Ishikawa (cell line): ENCODE data around the gene ABHD2.

Source experiments
- CEBPB ChIP-seq: IDR thresholded peaks from 2 replicates; pipeline ENCODE4 v1.6.1; 2012
- CREB1 ChIP-seq: IDR thresholded peaks from 2 replicates; pipeline ENCODE4 v1.6.1; 2012; ENCODE audit warnings: low read depth
- EGR1 ChIP-seq: IDR thresholded peaks from 2 replicates; pipeline ENCODE4 v1.6.1; 2012
- EP300 ChIP-seq: IDR thresholded peaks from 2 replicates; pipeline ENCODE4 v1.6.1; 2012; ENCODE audit warnings: borderline replicate concordance
- FOXM1 ChIP-seq: IDR thresholded peaks from 2 replicates; pipeline ENCODE4 v1.6.1; 2012; ENCODE audit warnings: low read depth, borderline replicate concordance
- NFIC ChIP-seq: IDR thresholded peaks from 2 replicates; pipeline ENCODE4 v1.6.1; 2012
- RAD21 ChIP-seq: IDR thresholded peaks from 2 replicates; pipeline ENCODE4 v1.6.1; 2012; ENCODE audit warnings: low read depth
- REST ChIP-seq: IDR thresholded peaks from 2 replicates; pipeline ENCODE4 v1.6.1; 2012; ENCODE audit warnings: low read depth, mild to moderate bottlenecking
- TAF1 ChIP-seq: IDR thresholded peaks from 2 replicates; pipeline ENCODE4 v1.6.1; 2012; ENCODE audit warnings: low read depth, mild to moderate bottlenecking
- TCF12 ChIP-seq: IDR thresholded peaks from 2 replicates; pipeline ENCODE4 v1.6.1; 2012; ENCODE audit warnings: low read depth
- TEAD4 ChIP-seq: IDR thresholded peaks from 2 replicates; pipeline ENCODE4 v1.6.1; 2012
- YY1 ChIP-seq: IDR thresholded peaks from 2 replicates; pipeline ENCODE4 v1.6.1; 2012; ENCODE audit warnings: low read depth
- ZBTB7A ChIP-seq: IDR thresholded peaks from 2 replicates; pipeline ENCODE4 v1.6.1; 2012; ENCODE audit warnings: low read depth
- TF ChIP-seq, protein P1 (sequence below): IDR thresholded peaks from 2 replicates; pipeline ENCODE4 v1.6.1; 2012
- TF ChIP-seq, protein P2 (sequence below): IDR thresholded peaks from 2 replicates; pipeline ENCODE4 v1.6.1; 2012

Gene ABHD2

GRCh38 chr15:89140595-89140994, 52.3 kb downstream of the ABHD2 start:
- TF ChIP-seq RAD21 (no peak), EGR1 (no peak), FOXM1 (no peak), TEAD4 (no peak), NFIC (no peak), EP300 (no peak), TCF12 (no peak), TAF1 (no peak)
- TF ChIP-seq, protein P1, sequence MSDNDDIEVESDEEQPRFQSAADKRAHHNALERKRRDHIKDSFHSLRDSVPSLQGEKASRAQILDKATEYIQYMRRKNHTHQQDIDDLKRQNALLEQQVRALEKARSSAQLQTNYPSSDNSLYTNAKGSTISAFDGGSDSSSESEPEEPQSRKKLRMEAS: no peak
- TF ChIP-seq, protein P2, sequence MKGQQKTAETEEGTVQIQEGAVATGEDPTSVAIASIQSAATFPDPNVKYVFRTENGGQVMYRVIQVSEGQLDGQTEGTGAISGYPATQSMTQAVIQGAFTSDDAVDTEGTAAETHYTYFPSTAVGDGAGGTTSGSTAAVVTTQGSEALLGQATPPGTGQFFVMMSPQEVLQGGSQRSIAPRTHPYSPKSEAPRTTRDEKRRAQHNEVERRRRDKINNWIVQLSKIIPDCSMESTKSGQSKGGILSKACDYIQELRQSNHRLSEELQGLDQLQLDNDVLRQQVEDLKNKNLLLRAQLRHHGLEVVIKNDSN: no peak

DNA sequence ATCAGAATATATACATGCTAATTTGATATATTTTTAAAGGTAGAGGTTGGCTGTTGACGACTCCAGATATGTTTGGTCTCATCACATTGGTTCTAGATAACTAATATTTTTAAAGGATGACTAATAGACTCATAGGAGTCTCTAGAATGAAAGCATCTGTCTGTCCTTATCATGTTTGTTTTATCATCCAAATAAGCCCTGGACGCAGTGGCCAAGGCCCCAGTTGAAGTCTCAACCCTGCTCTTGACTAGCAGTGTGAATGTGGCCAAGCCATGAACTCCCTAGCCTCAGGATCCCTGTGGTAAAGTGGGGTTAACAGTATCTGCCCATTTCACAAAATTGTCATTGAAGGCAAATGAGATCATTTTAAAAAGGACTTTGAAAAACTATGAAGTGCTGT, 53.6 kb downstream of the ABHD2 start:
- no peak for TF ChIP-seq TEAD4
- no peak for TF ChIP-seq RAD21
- no peak for TF ChIP-seq REST
- TF ChIP-seq, protein P1: no peak
- TF ChIP-seq CEBPB: no peak
- no peak for TF ChIP-seq YY1
- no peak for TF ChIP-seq TCF12
- TF ChIP-seq FOXM1: no peak
- TF ChIP-seq EP300: no peak

- TF ChIP-seq, protein P2: no peak
- no peak for TF ChIP-seq EP300
- TF ChIP-seq REST: no peak
- TF ChIP-seq NFIC: no peak
- no peak for TF ChIP-seq TEAD4
- TF ChIP-seq FOXM1: no peak
- no peak for TF ChIP-seq TCF12
- no peak for TF ChIP-seq ZBTB7A
- TF ChIP-seq CREB1: no peak
Observed at GRCh38 chr15:89142423-89142822, 54.2 kb downstream of the ABHD2 start.

DNA sequence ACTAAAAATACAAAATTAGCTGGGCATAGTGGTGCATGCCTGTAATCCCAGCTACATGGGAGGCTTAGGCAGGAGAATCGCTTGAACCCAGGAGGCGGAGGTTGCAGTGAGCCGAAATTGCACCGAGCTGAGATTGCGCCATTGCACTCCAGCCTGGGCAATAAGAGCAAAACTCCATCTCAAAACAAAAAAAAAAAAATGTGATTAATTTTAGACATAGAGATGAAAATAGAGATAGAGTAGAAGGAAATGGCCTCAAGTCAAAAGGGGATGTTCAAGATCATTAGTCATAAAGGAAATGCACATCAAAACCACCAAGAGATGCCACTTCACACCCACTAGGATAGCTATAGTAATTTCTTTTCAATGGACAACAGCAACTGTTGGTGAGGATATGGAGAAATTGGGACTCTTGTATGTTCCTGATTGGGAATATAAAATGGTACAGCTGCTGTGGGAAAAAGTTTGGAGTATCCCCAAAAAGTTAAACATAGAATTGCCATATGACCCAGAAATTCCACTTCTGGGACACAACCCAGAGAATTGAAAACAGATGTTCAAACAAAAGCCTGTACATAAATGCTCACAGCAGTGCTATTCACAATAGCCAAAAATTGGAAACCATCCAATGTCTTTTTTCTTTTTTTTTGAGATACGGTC, 55.4 kb downstream of the ABHD2 start:
- peak; percentile 48 for TF ChIP-seq NFIC
- TF ChIP-seq, protein P1: no peak
- no peak for TF ChIP-seq EP300

- TF ChIP-seq FOXM1: no peak
- TF ChIP-seq, protein P1: no peak
- TF ChIP-seq RAD21: no peak
- TF ChIP-seq TCF12: no peak
- TF ChIP-seq EGR1: no peak
Observed at GRCh38 chr15:89144491-89144890, 56.2 kb downstream of the ABHD2 start.

DNA sequence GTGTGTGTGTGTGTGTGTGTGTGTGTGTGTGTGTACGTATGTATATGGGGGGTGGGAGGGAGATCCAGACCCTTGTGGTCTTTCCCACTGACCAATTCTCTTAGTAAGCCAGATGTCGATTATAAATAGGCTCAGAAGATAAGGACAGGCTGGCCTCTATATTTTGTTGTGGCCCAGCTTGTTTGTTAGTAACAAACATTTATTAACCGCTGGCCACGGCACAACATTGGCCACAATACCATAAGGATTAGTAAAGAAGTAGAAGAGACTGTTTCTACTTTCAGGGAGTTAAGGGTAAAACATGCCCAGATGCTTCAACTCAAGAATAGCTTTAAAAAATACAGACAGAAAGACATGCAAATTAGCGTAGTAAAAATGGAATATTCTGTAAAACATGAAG, 58.1 kb downstream of the ABHD2 start:
- TF ChIP-seq EP300: no peak
- no peak for TF ChIP-seq REST
- no peak for TF ChIP-seq RAD21
- TF ChIP-seq, protein P1: no peak
- TF ChIP-seq EGR1: no peak
- no peak for TF ChIP-seq YY1
- no peak for TF ChIP-seq TAF1
- TF ChIP-seq NFIC: no peak
- no peak for TF ChIP-seq CREB1
- no peak for TF ChIP-seq TCF12
- TF ChIP-seq, protein P2: no peak
